ENCODE results near the gene ECSIT. TPM values are rescaled to one million over a fixed set of nuclear protein-coding genes. Genes with fewer than 3 reads are reported as not detected.

ECSIT gene
- total RNA-seq, 1 experiment from 2014 or later, result 56.4 TPM

Small RNA genes lying within 50 kb of the gene (microRNA-seq; reads per million reads assigned to microRNA genes)
- gene MIR7974 (ENCODE audit: borderline number of aligned reads), result 1.0 reads per million

Other genes with a start within 250 kb of the ECSIT start
- 0.30 TPM in 1 of 3 replicates, not detected in the others for gene TSPAN16, start 233.0 kb downstream of the ECSIT start, total RNA-seq (2021)
- gene RAB3D, start 189.5 kb downstream of the ECSIT start, total RNA-seq (2021), result 18.9 to 27.8 TPM (median 27.0 TPM) in 3 replicates
- gene TMEM205, start 182.9 kb downstream of the ECSIT start, total RNA-seq (2021), result 69.9 to 78.3 TPM (median 76.0 TPM) in 3 replicates
- gene CCDC159, start 182.6 kb downstream of the ECSIT start, total RNA-seq (2021), result 5.5 to 8.5 TPM (median 6.8 TPM) in 3 replicates
- gene PLPPR2, start 173.7 kb downstream of the ECSIT start, total RNA-seq (2021), result 7.5 to 9.6 TPM (median 8.4 TPM) in 3 replicates
- gene SWSAP1, start 154.5 kb downstream of the ECSIT start, total RNA-seq (2021), result 2.4 to 3.9 TPM (median 3.0 TPM) in 3 replicates
- 16.8 to 20.9 TPM (median 20.4 TPM) in 3 replicates for gene EPOR, start 144.8 kb downstream of the ECSIT start, total RNA-seq (2021)
- 69.0 to 88.3 TPM (median 86.0 TPM) in 3 replicates for gene RGL3, start 109.8 kb downstream of the ECSIT start, total RNA-seq (2021)
- gene ODAD3, start 94.0 kb downstream of the ECSIT start, total RNA-seq (2021), result 4.1 to 5.8 TPM (median 4.8 TPM) in 3 replicates
- gene PRKCSH, start 93.5 kb downstream of the ECSIT start, total RNA-seq (2021), result 396 to 405 TPM (median 402 TPM) in 3 replicates
- 1.4 to 3.0 TPM (median 1.6 TPM) in 3 replicates for gene ELAVL3, start 48.1 kb downstream of the ECSIT start, total RNA-seq (2021)
- gene ZNF653, start 23.3 kb downstream of the ECSIT start, total RNA-seq (2021), result 10.3 to 13.4 TPM (median 11.5 TPM) in 3 replicates
- gene CNN1, start 9.7 kb upstream of the ECSIT start, total RNA-seq (2021), result 16.0 to 18.0 TPM (median 17.4 TPM) in 3 replicates
- 70.9 to 86.0 TPM (median 73.4 TPM) in 3 replicates for gene ELOF1, start 30.1 kb upstream of the ECSIT start, total RNA-seq (2021)
- 8.6 to 14.3 TPM (median 11.8 TPM) in 3 replicates for gene ACP5, start 48.5 kb upstream of the ECSIT start, total RNA-seq (2021)
- 12.6 to 13.2 TPM (median 12.7 TPM) in 3 replicates for gene ZNF627, start 68.3 kb upstream of the ECSIT start, total RNA-seq (2021)
- 4.4 to 5.4 TPM (median 4.6 TPM) in 3 replicates for gene ZNF823, start 209.8 kb upstream of the ECSIT start, total RNA-seq (2021)
- gene ZNF441, start 237.9 kb upstream of the ECSIT start, total RNA-seq (2021), result 1.0 to 2.2 TPM (median 1.8 TPM) in 3 replicates